C4-2B (cell line): ENCODE results near the gene HRG.

Experiments
- CTCF ChIP-seq: fragments of 450-650 bp; conservative IDR thresholded peaks from 2 replicates; pipeline ENCODE4 v1.5.1; 2017; ENCODE audit warnings: mild to moderate bottlenecking
- ZFX ChIP-seq: fragments of 450-650 bp; IDR thresholded peaks from 2 replicates; pipeline ENCODE4 v1.6.1; 2017

DNA sequence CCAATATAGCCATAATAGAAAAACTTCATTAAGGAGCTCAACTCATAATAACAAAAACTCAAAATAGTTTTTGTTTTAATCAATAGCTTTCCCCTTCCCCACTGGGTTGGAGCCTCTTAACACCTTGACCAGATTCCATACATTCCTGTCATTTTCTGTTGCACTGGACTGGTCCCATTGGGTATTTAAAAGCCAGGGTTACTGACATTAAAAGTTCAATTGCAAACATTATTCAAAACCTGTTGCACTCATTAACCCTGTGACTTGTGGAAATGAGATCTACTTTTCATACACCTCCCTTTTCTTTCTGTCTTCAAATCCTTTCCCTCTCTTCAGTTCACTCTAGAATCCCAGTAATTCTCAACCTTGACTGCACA lies 1.7 kb upstream of the HRG start:
- TF ChIP-seq CTCF (no peak), ZFX (no peak)
